HG03442 (cell line): ENCODE data around the gene GGA1.

ENCODE experiments used
- ATAC-seq: cut with Tn5 transposase; IDR thresholded peaks from one replicate; pipeline ENCODE4 v1.9.1; 2021; ENCODE audit warnings: mild to moderate bottlenecking, moderate library complexity; ENCODE audit not compliant: unreplicated experiment

The GGA1 gene

GRCh38 chr22:37627545-37627944, 18.9 kb downstream of the GGA1 start:
- ATAC-seq = no peak

- ATAC-seq = no peak
Measured at GRCh38 chr22:37628830-37629229, 20.2 kb downstream of the GGA1 start.

- no peak for ATAC-seq
Measured at GRCh38 chr22:37629928-37630327, 21.3 kb downstream of the GGA1 start.

GRCh38 chr22:37630839-37631435, 22.3 kb downstream of the GGA1 start:
- no peak for ATAC-seq

- ATAC-seq = no peak
Measured at GRCh38 chr22:37631448-37632173, 23.0 kb downstream of the GGA1 start.

- no peak for ATAC-seq
Measured at GRCh38 chr22:37632174-37633088, 23.8 kb downstream of the GGA1 start.

GRCh38 chr22:37633089-37633624, 24.5 kb downstream of the GGA1 start:
- ATAC-seq = peak; percentile 50

GRCh38 chr22:37633625-37634416, 25.2 kb downstream of the GGA1 start:
- peak; percentile 55 for ATAC-seq

GRCh38 chr22:37634417-37634924, 25.8 kb downstream of the GGA1 start:
- no peak for ATAC-seq

- no peak for ATAC-seq
Measured at GRCh38 chr22:37635157-37635556, 26.5 kb downstream of the GGA1 start.

- ATAC-seq = no peak
Measured at GRCh38 chr22:37636186-37636948, 27.7 kb downstream of the GGA1 start.

GRCh38 chr22:37636949-37637273, 28.3 kb downstream of the GGA1 start:
- no peak for ATAC-seq

GRCh38 chr22:37638391-37639069, 29.9 kb downstream of the GGA1 start:
- ATAC-seq = no peak

- ATAC-seq = no peak
Measured at GRCh38 chr22:37639070-37639760, 30.6 kb downstream of the GGA1 start, which contains the start of gene SH3BP1. Gene SH3BP1 (plus strand): TSS chr22:37639669. CDS start chr22:37639788, 119 bp downstream.

- no peak for ATAC-seq
Measured at GRCh38 chr22:37639771-37640590, 31.3 kb downstream of the GGA1 start.

- ATAC-seq = no peak
Measured at GRCh38 chr22:37640591-37641560, 32.2 kb downstream of the GGA1 start.
